Gastroesophageal sphincter (tissue), 4 donors: Measurements from ENCODE around the gene ZNF521. TPM values are rescaled to one million over a fixed set of nuclear protein-coding genes. Genes with fewer than 3 reads are reported as not detected.

ENCODE experiments used
- ATAC-seq: fragments of 150-250 bp; one replicate; pipeline ENCODE4 v1.9.1; 2016; ENCODE audit warnings: mild to moderate bottlenecking, moderate library complexity
- H3K27ac ChIP-seq, 4 donors: fragments of 200-600 bp; sonication (generic) in 3 of 4; 1 replicate in 3 of 4; 2 replicates in 1 of 4; pipeline ENCODE4 v1.5.1; 2016 to 2019
- H3K27me3 ChIP-seq: fragments of 200-600 bp; sonication (generic); one replicate; pipeline ENCODE4 v1.5.1; 2019
- H3K36me3 ChIP-seq, 2 donors: fragments of 200-600 bp; sonication (generic); one replicate each; pipeline ENCODE4 v1.5.1; 2019; ENCODE audit warnings: control low read depth in 1 of 2
- H3K4me1 ChIP-seq, 3 donors: fragments of 200-600 bp; sonication (generic); 1 replicate in 2 of 3; 2 replicates in 1 of 3; pipeline ENCODE4 v1.5.1; 2016 to 2019; ENCODE audit warnings: control low read depth in 2 of 3
- H3K4me3 ChIP-seq, 2 donors: fragments of 200-600 bp; sonication (generic); one replicate each; pipeline ENCODE4 v1.5.1; 2019; ENCODE audit warnings: mild to moderate bottlenecking in 1 of 2, moderate library complexity in 1 of 2
- H3K9me3 ChIP-seq, 3 donors: fragments of 200-600 bp; sonication (generic); one replicate each; pipeline ENCODE4 v1.5.1; 2017 to 2019; ENCODE audit warnings: control low read depth in 2 of 3
- EP300 ChIP-seq: sonication (generic); formaldehyde crosslinking; IDR thresholded peaks from one replicate; pipeline ENCODE4 v1.6.1; 2017; ENCODE audit warnings: antibody characterized with exemption, mild to moderate bottlenecking
- POLR2A ChIP-seq, 2 donors: fragments of 450-650 bp; IDR thresholded peaks; one replicate each; pipeline ENCODE4 v1.6.1; 2017; ENCODE audit warnings: antibody characterized with exemption in 2 of 2, mild to moderate bottlenecking in 2 of 2, moderate library complexity in 1 of 2
- POLR2AphosphoS5 ChIP-seq: sonication (generic); formaldehyde crosslinking; IDR thresholded peaks from one replicate; pipeline ENCODE4 v1.6.1; 2017; ENCODE audit warnings: antibody characterized with exemption
- WGBS, 2 donors: methylation state at CpG; one replicate each; pipeline ENCODE4 v1.1.5; 2018; ENCODE audit warnings: low coverage in 1 of 2; 5-methylcytosine and 5-hydroxymethylcytosine counted together
- total RNA-seq, 4 donors: library from RNA; depleted of rRNA; stranded (reverse); fragments of >200 nt; gene quantifications; one replicate each; pipeline ENCODE4 v1.1.0, GENCODE V29; 2016
- TF ChIP-seq, protein P1 (sequence below), 4 experiments: fragments of 200-600 bp in 2 of 4; fragments of 450-650 bp in 2 of 4; sonication (generic) in 1 of 4; IDR thresholded peaks; one replicate each; pipeline ENCODE4 v1.5.1; 2017 to 2019; ENCODE audit warnings: antibody characterized with exemption in 4 of 4, mild to moderate bottlenecking in 2 of 4, moderate library complexity in 2 of 4

Gene ZNF521
- total RNA-seq, 4 donors from 2014 or later = 9.9 to 29.3 (median 13.4) TPM

DNA sequence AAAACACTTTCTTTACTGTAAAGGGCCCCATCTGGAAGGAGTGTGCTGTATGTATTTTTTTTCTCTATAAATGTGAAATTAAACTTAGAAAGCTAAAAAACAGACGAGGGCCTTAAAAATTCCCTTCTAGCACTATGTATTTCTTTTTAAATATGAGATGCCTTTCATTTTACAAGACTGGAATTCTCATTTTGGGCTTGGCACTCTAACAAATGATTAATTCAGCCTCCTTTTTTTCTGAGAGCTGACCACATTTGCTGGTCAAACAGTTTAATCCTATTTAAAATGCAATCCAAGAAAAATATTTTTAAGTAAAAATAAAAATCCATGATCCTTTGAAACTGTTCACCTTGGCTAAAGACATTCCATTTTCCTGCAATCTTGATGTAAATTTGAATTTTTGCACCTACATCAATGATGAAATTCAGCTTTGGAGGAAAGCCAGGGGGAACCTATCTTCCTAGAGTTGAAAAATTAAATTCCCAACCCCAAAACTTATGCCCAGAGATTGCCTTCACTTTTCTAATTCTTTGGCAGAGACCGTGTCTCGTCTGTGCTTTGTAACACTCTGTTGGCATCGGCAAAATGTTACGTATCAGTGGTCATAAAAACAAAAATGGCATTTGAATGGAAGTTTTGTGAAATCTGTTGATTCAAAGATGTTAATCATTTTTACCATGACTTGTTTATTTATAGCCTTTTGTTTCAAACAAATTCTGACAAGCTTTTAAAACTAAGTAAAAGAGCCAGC is 284.5 kb downstream of the ZNF521 start:
- no peaks in the 10 kb centered on the region for H3K4me1 ChIP-seq
- H3K27me3 ChIP-seq = no peaks in the 10 kb centered on the region
- no peak overlapping the region for H3K27ac ChIP-seq
- 51 to 58% methylated on average over 3 to 5 of the region's 5 CpGs for WGBS, 2 donors
- H3K9me3 ChIP-seq = no peaks in the 10 kb centered on the region
- no peaks in the 10 kb centered on the region for H3K36me3 ChIP-seq
- ATAC-seq = no peak
- no peak overlapping the region for H3K4me3 ChIP-seq
- peak; percentile 13 for TF ChIP-seq POLR2AphosphoS5
- TF ChIP-seq, protein P1, sequence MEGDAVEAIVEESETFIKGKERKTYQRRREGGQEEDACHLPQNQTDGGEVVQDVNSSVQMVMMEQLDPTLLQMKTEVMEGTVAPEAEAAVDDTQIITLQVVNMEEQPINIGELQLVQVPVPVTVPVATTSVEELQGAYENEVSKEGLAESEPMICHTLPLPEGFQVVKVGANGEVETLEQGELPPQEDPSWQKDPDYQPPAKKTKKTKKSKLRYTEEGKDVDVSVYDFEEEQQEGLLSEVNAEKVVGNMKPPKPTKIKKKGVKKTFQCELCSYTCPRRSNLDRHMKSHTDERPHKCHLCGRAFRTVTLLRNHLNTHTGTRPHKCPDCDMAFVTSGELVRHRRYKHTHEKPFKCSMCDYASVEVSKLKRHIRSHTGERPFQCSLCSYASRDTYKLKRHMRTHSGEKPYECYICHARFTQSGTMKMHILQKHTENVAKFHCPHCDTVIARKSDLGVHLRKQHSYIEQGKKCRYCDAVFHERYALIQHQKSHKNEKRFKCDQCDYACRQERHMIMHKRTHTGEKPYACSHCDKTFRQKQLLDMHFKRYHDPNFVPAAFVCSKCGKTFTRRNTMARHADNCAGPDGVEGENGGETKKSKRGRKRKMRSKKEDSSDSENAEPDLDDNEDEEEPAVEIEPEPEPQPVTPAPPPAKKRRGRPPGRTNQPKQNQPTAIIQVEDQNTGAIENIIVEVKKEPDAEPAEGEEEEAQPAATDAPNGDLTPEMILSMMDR (IDR thresholded peaks at IDR 0.05) = no peak

DNA sequence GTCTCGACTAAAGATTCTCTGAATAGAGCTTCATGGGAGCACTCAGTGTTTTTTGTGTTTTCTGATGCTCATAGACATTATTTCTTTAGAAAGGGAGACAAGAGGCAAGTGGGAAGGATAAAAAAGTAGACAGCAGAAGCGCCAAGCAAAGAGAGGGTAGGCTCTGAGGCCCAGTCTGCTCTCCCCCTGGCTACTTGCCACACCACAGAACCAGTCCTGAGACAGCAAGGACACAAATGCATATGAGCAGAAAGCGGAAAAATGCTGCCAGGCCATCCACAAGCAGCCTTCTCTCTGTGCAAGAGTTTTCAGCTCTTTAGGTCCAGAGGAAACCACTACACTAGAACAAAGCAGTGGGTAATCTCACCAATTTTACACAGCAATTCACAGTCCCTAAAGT is 285.4 kb downstream of the ZNF521 start:
- Histone ChIP-seq H3K4me3 (no peak overlapping the region), H3K27me3 (no peaks in the 10 kb centered on the region), H3K27ac (no peak overlapping the region), H3K9me3 (no peaks in the 10 kb centered on the region), H3K4me1 (no peaks in the 10 kb centered on the region), H3K36me3 (no peaks in the 10 kb centered on the region)
- TF ChIP-seq, protein P1 (IDR thresholded peaks at IDR 0.05) = no peak
- no peak for TF ChIP-seq POLR2A (IDR thresholded peaks at IDR 0.05)
- no peak for TF ChIP-seq EP300
- TF ChIP-seq POLR2AphosphoS5 = no peak
- 25 to 67% methylated on average over 1 to 3 of the region's 3 CpGs for WGBS, 2 donors
- no peak for ATAC-seq

DNA sequence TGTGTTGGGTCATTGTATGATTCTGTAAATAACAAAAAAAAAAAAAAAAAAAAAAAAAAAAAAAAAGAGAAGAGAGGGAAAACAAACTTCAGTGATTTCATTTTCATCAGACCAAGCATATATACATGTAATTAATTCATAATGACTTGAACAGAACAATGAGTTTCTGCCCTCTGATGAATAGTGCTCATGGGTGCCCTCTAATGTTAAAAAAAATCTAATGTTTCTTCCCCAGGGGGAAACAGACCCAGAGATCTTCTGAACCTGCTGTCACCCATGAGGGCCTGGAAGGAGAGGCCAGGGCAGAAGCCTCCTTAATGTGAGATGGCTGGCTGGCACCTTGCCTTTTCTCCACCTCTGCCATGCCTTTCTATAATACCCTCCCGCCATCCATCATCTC is 289.2 kb downstream of the ZNF521 start:
- WGBS, 2 donors = 100% methylated on average over 1 of the region's 1 CpG; no CpG with 5 or more reads in 1 of the 2 donors
- Histone ChIP-seq H3K27ac (no peak overlapping the region), H3K9me3 (no peaks in the 10 kb centered on the region), H3K4me1 (no peaks in the 10 kb centered on the region), H3K27me3 (no peaks in the 10 kb centered on the region), H3K4me3 (no peak overlapping the region), H3K36me3 (no peaks in the 10 kb centered on the region)
- no peak for ATAC-seq
- no peak for TF ChIP-seq POLR2A (IDR thresholded peaks at IDR 0.05)
- TF ChIP-seq POLR2AphosphoS5 = no peak
- TF ChIP-seq, protein P1 (IDR thresholded peaks at IDR 0.05) = no peak
- TF ChIP-seq EP300 = no peak

DNA sequence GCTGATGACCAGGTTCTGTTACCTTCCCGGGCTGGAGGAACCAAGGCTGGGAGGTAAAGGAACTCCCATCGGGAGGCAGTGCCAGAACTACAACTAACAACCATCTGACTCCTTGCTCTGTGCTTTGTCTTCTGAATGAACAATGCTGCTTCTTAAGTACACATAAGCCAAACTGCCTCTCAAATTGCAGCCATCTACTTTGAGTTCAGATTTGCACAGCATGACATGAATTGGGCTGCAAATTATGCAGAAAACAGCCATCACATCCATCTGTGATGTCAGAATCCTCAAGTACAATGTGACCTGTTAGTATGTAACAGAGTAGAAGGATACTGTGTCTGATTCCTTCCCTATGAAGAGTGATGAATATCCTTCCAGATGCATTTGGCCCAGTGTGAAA is 290.6 kb downstream of the ZNF521 start:
- Histone ChIP-seq H3K9me3 (no peaks in the 10 kb centered on the region), H3K27ac (no peak overlapping the region), H3K4me1 (no peaks in the 10 kb centered on the region), H3K4me3 (no peak overlapping the region), H3K27me3 (no peaks in the 10 kb centered on the region), H3K36me3 (no peaks in the 10 kb centered on the region)
- ATAC-seq = no peak
- TF ChIP-seq EP300 (no peak), POLR2AphosphoS5 (no peak), POLR2A (IDR thresholded peaks at IDR 0.05) (no peak)
- TF ChIP-seq, protein P1 (IDR thresholded peaks at IDR 0.05) = no peak
- WGBS, 2 donors = 72 to 88% methylated on average over 2 of the region's 2 CpGs

GRCh38 chr18:25058521-25058920 is 293.4 kb downstream of the ZNF521 start:
- WGBS, 2 donors = 80 to 100% methylated on average over 3 to 4 of the region's 5 CpGs
- no peak overlapping the region for H3K27ac ChIP-seq
- H3K27me3 ChIP-seq = no peaks in the 10 kb centered on the region
- H3K9me3 ChIP-seq = no peaks in the 10 kb centered on the region
- ATAC-seq = no peak
- TF ChIP-seq EP300 = no peak
- H3K36me3 ChIP-seq = no peaks in the 10 kb centered on the region
- H3K4me1 ChIP-seq = no peaks in the 10 kb centered on the region
- H3K4me3 ChIP-seq = no peak overlapping the region
